ENCODE data around the gene SMAD6.

GRCh38 chr15:66704803-66705153 lies 2.7 kb downstream of the SMAD6 start:
- no peak for TF ChIP-seq POLR2A (IDR thresholded peaks at IDR 0.05)
- TF ChIP-seq CTCF (IDR thresholded peaks at IDR 0.05), result no peak

Measured in heart left ventricle (tissue), 13 donors.